H1 (cell line): ENCODE results near the gene TTLL7. TPM values are rescaled to one million over a fixed set of nuclear protein-coding genes. Genes with fewer than 3 reads are reported as not detected.

Experiments
- CTCF ChIA-PET: fragments of 300-600 bp; sonication (Branson Sonifier 250); formaldehyde crosslinking; loops from one replicate; lab custom pipeline; 2021; ENCODE audit not compliant: partially characterized antibody; lab: Charles Lee
- POLR2A ChIA-PET: fragments of 300-600 bp; sonication (Branson Sonifier 250); formaldehyde crosslinking; loops from one replicate; lab custom pipeline; 2021; ENCODE audit warnings: inconsistent platforms; ENCODE audit not compliant: partially characterized antibody; lab: Charles Lee
- DNase-seq, 2 experiments: peaks; one replicate each; pipeline versions ENCODE4 v3.0.0 to v3.0.0-alpha.2; 2010 to 2022; ENCODE audit warnings: low spot score in 2 of 2, low read depth in 1 of 2, mixed read lengths in 1 of 2
- FAIRE-seq: peaks from 2 replicates; lab custom pipeline; 2011; peaks lifted over from hg19 to GRCh38; lab: Jason Lieb, UNC
- H2AFZ ChIP-seq: 2 replicates; pipeline ENCODE4 v1.8.1; 2012; ENCODE audit warnings: low read length, inconsistent platforms
- H2AK5ac ChIP-seq: 2 replicates; pipeline ENCODE4 v1.6.1; 2013; ENCODE audit warnings: low read depth, low read length
- H2BK120ac ChIP-seq: replicated peaks from 2 replicates; pipeline ENCODE3; 2013; ENCODE audit warnings: low read depth, low read length, inconsistent platforms
- H2BK12ac ChIP-seq: 2 replicates; pipeline ENCODE4 v1.6.1; 2013; ENCODE audit warnings: low read depth, low read length
- H2BK15ac ChIP-seq: 2 replicates; pipeline ENCODE4 v1.6.1; 2013; ENCODE audit warnings: low read length
- H2BK20ac ChIP-seq: 2 replicates; pipeline ENCODE4 v1.6.1; 2013; ENCODE audit warnings: low read length
- H2BK5ac ChIP-seq: 2 replicates; pipeline ENCODE4 v1.6.1; 2013; ENCODE audit warnings: low read depth, low read length
- H3K14ac ChIP-seq: 2 replicates; pipeline ENCODE4 v1.6.1; 2013; ENCODE audit warnings: inconsistent platforms; ENCODE audit not compliant: insufficient read length
- H3K18ac ChIP-seq: 2 replicates; pipeline ENCODE4 v1.6.1; 2013; ENCODE audit warnings: low read length; ENCODE audit errors: extremely low read depth
- H3K23ac ChIP-seq: 2 replicates; pipeline ENCODE4 v1.6.1; 2013; ENCODE audit warnings: inconsistent platforms; ENCODE audit not compliant: insufficient read length
- H3K23me2 ChIP-seq: 2 replicates; pipeline ENCODE4 v1.6.1; 2013; ENCODE audit warnings: low read depth, low read length
- H3K27ac ChIP-seq: 2 replicates; pipeline ENCODE4 v1.6.1; 2011; ENCODE audit warnings: low read depth, low read length, inconsistent platforms
- H3K27me3 ChIP-seq, 4 experiments: replicated peaks in 1 of 4; 1 replicate in 1 of 4; 2 replicates in 3 of 4; pipeline versions ENCODE4 v1.6.1 to v1.8.1; 2011 to 2013; ENCODE audit warnings: low read length in 3 of 4, mild to moderate bottlenecking in 3 of 4, inconsistent platforms in 2 of 4, mixed read lengths in 2 of 4, moderate library complexity in 1 of 4; ENCODE audit not compliant: control insufficient read depth in 3 of 4, insufficient read depth in 3 of 4; ENCODE audit errors: extremely low read depth in 1 of 4
- H3K36me3 ChIP-seq, 4 experiments: 2 replicates each; pipeline versions ENCODE4 v1.6.1 to v1.8.1; 2011 to 2013; ENCODE audit warnings: mild to moderate bottlenecking in 4 of 4, low read length in 3 of 4, moderate library complexity in 2 of 4, control low read depth in 1 of 4, inconsistent platforms in 1 of 4; ENCODE audit not compliant: insufficient read depth in 4 of 4, control insufficient read depth in 2 of 4
- H3K4ac ChIP-seq: replicated peaks from 2 replicates; pipeline ENCODE3; 2013; ENCODE audit warnings: low read length, low read depth, mixed read lengths, inconsistent platforms; ENCODE audit not compliant: insufficient read length
- H3K4me1 ChIP-seq, 4 experiments: replicated peaks in 1 of 4; 1 replicate in 1 of 4; 2 replicates in 3 of 4; pipeline versions ENCODE4 v1.6.1 to v1.8.1; 2011 to 2013; ENCODE audit warnings: low read length in 3 of 4, inconsistent platforms in 2 of 4, mixed read lengths in 1 of 4; ENCODE audit not compliant: insufficient read depth in 4 of 4, control insufficient read depth in 3 of 4
- H3K4me2 ChIP-seq, 2 experiments: 2 replicates each; pipeline versions ENCODE4 v1.6.1 to v1.8.1; 2011 to 2013; ENCODE audit warnings: low read depth in 2 of 2, low read length in 2 of 2, control low read depth in 1 of 2, inconsistent platforms in 1 of 2, mild to moderate bottlenecking in 1 of 2; ENCODE audit not compliant: insufficient read depth in 1 of 2
- H3K4me3 ChIP-seq, 4 experiments: fragments of 200-600, 300-600 bp in 1 of 4; sonication (generic), shearing (Covaris generic), sonication (Bioruptor Twin) in 1 of 4; 2 replicates each; pipeline versions ENCODE4 v1.5.1 to v1.8.1; 2011 to 2016; ENCODE audit warnings: low read length in 4 of 4, low read depth in 3 of 4, control low read depth in 2 of 4, inconsistent platforms in 2 of 4, mild to moderate bottlenecking in 2 of 4, mixed read lengths in 1 of 4, moderate library complexity in 1 of 4; ENCODE audit not compliant: insufficient read depth in 2 of 4; ENCODE audit errors: extremely low read depth in 1 of 4
- H3K56ac ChIP-seq: replicated peaks from 2 replicates; pipeline ENCODE3; 2013; ENCODE audit warnings: low read depth, mild to moderate bottlenecking, mixed read lengths, low read length, inconsistent platforms; ENCODE audit not compliant: insufficient read length
- H3K79me1 ChIP-seq: 2 replicates; pipeline ENCODE4 v1.6.1; 2013; ENCODE audit warnings: low read depth, low read length, control low read depth
- H3K79me2 ChIP-seq, 2 experiments: 2 replicates each; pipeline versions ENCODE4 v1.6.1 to v1.8.1; 2012 to 2013; ENCODE audit warnings: low read length in 2 of 2, mild to moderate bottlenecking in 2 of 2, inconsistent platforms in 1 of 2; ENCODE audit not compliant: insufficient read depth in 2 of 2, control insufficient read depth in 1 of 2
- H3K9ac ChIP-seq, 4 experiments: replicated peaks in 1 of 4; 1 replicate in 1 of 4; 2 replicates in 3 of 4; pipeline versions ENCODE4 v1.6.1 to v1.8.1; 2011 to 2013; ENCODE audit warnings: low read depth in 3 of 4, low read length in 3 of 4, control low read depth in 2 of 4, mild to moderate bottlenecking in 2 of 4, moderate library complexity in 2 of 4, inconsistent platforms in 1 of 4; ENCODE audit errors: extremely low read depth in 1 of 4
- H3K9me3 ChIP-seq, 2 experiments: 2 replicates each; pipeline versions ENCODE4 v1.6.1 to v1.8.1; 2012 to 2013; ENCODE audit warnings: mild to moderate bottlenecking in 2 of 2, moderate library complexity in 2 of 2, control low read depth in 1 of 2, inconsistent platforms in 1 of 2, low read depth in 1 of 2, low read length in 1 of 2, mixed read lengths in 1 of 2; ENCODE audit not compliant: insufficient read depth in 2 of 2
- H4K20me1 ChIP-seq, 2 experiments: replicated peaks in 1 of 2; 2 replicates each; pipeline versions ENCODE3 to v1.8.1; 2011 to 2013; ENCODE audit warnings: inconsistent platforms in 2 of 2, low read length in 2 of 2, mild to moderate bottlenecking in 1 of 2; ENCODE audit not compliant: insufficient read depth in 2 of 2, control insufficient read depth in 1 of 2
- H4K5ac ChIP-seq: 2 replicates; pipeline ENCODE4 v1.6.1; 2013; ENCODE audit warnings: low read length, low read depth, mixed read lengths, inconsistent platforms; ENCODE audit not compliant: insufficient read length
- H4K8ac ChIP-seq: 2 replicates; pipeline ENCODE4 v1.8.0; 2013; ENCODE audit warnings: mild to moderate bottlenecking, moderate library complexity, low read length, inconsistent platforms; ENCODE audit not compliant: insufficient read depth; ENCODE audit errors: extremely low read depth
- H4K91ac ChIP-seq: replicated peaks from 2 replicates; pipeline ENCODE3; 2013; ENCODE audit warnings: low read length, mixed read lengths, inconsistent platforms; ENCODE audit not compliant: insufficient read length
- HDAC2 ChIP-seq, 2 experiments: fragments of 300-600 bp in 1 of 2; sonication (generic) in 1 of 2; IDR thresholded peaks; 2 replicates each; pipeline ENCODE4 v1.6.1; 2011 to 2012; ENCODE audit warnings: low read depth in 2 of 2, low read length in 2 of 2, mild to moderate bottlenecking in 2 of 2, moderate library complexity in 2 of 2, borderline replicate concordance in 1 of 2, inconsistent platforms in 1 of 2
- POLR2A ChIP-seq, 2 experiments: IDR thresholded peaks; 1 replicate in 1 of 2; 2 replicates in 1 of 2; pipeline ENCODE4 v1.6.1; 2011; ENCODE audit warnings: low read depth in 2 of 2, low read length in 2 of 2, mild to moderate bottlenecking in 2 of 2; ENCODE audit errors: control extremely low read depth in 1 of 2
- POU5F1 ChIP-seq: IDR thresholded peaks from 2 replicates; pipeline ENCODE4 v1.6.1; 2011; ENCODE audit warnings: low read depth, mild to moderate bottlenecking, low read length, moderate library complexity
- WGBS, 2 experiments: shearing (Covaris generic) in 1 of 2; methylation state at CpG; one replicate each; pipeline versions ENCODE4 v1.1.6 to v1.1.7; 2013 to 2015; ENCODE audit warnings: low lambda C conversion rate in 2 of 2, mixed read lengths in 2 of 2, inconsistent platforms in 1 of 2, low coverage in 1 of 2, missing lambda C conversion rate in 1 of 2; ENCODE audit not compliant: insufficient replicate concordance in 2 of 2, insufficient coverage in 1 of 2, insufficient read length in 1 of 2; ENCODE audit errors: extremely low coverage in 1 of 2, missing lambda C conversion rate in 1 of 2; 5-methylcytosine and 5-hydroxymethylcytosine counted together
- polyA plus RNA-seq, 7 experiments: library from polyadenylated mRNA; depleted of rRNA in 3 of 7; stranded (reverse) in 5 of 7; unstranded in 2 of 7; fragments of >200 nt in 5 of 7; fragments of 200-250 nt in 2 of 7; gene quantifications; 1 replicate in 5 of 7; 2 replicates in 1 of 7; 4 replicates in 1 of 7; pipeline versions ENCODE4 v1.2.1 to v1.2.3, GENCODE V29; 2011 to 2013; ENCODE audit warnings: missing spikeins in 2 of 7, mixed read lengths in 2 of 7
- total RNA-seq: library from RNA; stranded (reverse); fragmentation: NEBNext Ultra II Directional; extraction: Animal tissue kit (Norgen Biotek cat#: 25700); gene quantifications from 2 replicates; pipeline ENCODE4 v1.2.1, GENCODE V29; 2021
- TF ChIP-seq, protein P1 (sequence below): IDR thresholded peaks from 2 replicates; pipeline ENCODE4 v1.6.1; 2012; ENCODE audit warnings: inconsistent platforms

TTLL7 gene
- total and polyA plus RNA-seq, 2 of the 8 experiments (the other 6 are each of a cell fraction or from before 2014, with no cell fraction given) = 1.9 to 7.9 TPM

GRCh38 chr1:83990734-83991133 lies 8.2 kb downstream of the TTLL7 start:
- no peak overlapping the region for H3K14ac ChIP-seq
- no peak overlapping the region for H3K23ac ChIP-seq
- no peak overlapping the region for H3K4me2 ChIP-seq
- H4K5ac ChIP-seq = no peak overlapping the region
- no peak overlapping the region for H3K9ac ChIP-seq
- H2BK12ac ChIP-seq = no peak overlapping the region
- no peak overlapping the region for H3K18ac ChIP-seq
- no peaks in the 10 kb centered on the region for H3K36me3 ChIP-seq
- H2BK120ac ChIP-seq = no peak overlapping the region
- 93% methylated on average over 2 of the region's 2 CpGs; no CpG with 5 or more reads in 1 of the 2 experiments for WGBS, 2 experiments
- H3K27me3 ChIP-seq = peaks cover 0 to 2% (median 0%) of the 10 kb centered on the region in 4 experiments; a peak in 1 of 7 replicates
- H3K4me1 ChIP-seq = no peaks in the 10 kb centered on the region
- no peak overlapping the region for H3K27ac ChIP-seq
- no peak for FAIRE-seq
- no peak overlapping the region for H2AK5ac ChIP-seq
- H3K56ac ChIP-seq = no peak overlapping the region
- TF ChIP-seq, protein P1, sequence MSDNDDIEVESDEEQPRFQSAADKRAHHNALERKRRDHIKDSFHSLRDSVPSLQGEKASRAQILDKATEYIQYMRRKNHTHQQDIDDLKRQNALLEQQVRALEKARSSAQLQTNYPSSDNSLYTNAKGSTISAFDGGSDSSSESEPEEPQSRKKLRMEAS = no peak
- no peak for TF ChIP-seq POU5F1
- TF ChIP-seq POLR2A (IDR thresholded peaks at IDR 0.05; ENCODE audit: control extremely low read depth in 1 of 2, low read depth in 2 of 2, low read length in 2 of 2) = no peak
- no peak for TF ChIP-seq HDAC2 (IDR thresholded peaks at IDR 0.05; ENCODE audit: borderline replicate concordance in 1 of 2, low read depth in 2 of 2, low read length in 2 of 2)
- TF ChIP-seq, all 59 proteins: peak for 0
- Histone ChIP-seq H4K20me1 (peaks cover 0 to 2% of the 10 kb centered on the region in 2 experiments), H4K8ac (no peak overlapping the region), H4K91ac (no peak overlapping the region), H2AFZ (no peak overlapping the region), H2BK20ac (no peak overlapping the region), H3K79me1 (no peaks in the 10 kb centered on the region), H3K4ac (no peak overlapping the region), H3K79me2 (no peaks in the 10 kb centered on the region), H2BK5ac (no peak overlapping the region), H3K4me3 (no peak overlapping the region), H3K9me3 (no peaks in the 10 kb centered on the region; a peak in 1 of 4 replicates), H3K23me2 (no peaks in the 10 kb centered on the region), H2BK15ac (no peak overlapping the region)
- ChIA-PET CTCF (interaction anchor here (1.0 to 2.1 kb wide), 3 partner anchors 18 to 133 kb away, joined by 3 to 4 read pairs (median 4); no protein-coding TSS in a partner anchor), POLR2A (no interaction called here)
- DNase-seq = no peak
